ENCODE data around the gene CSTF1. TPM values are rescaled to one million over a fixed set of nuclear protein-coding genes. Genes with fewer than 3 reads are reported as not detected.
"Not testable (repeated sequence)": the region's sequence is repeated elsewhere in the genome, so short reads cannot be mapped to it uniquely, and the experiment has no call there.

Gene CSTF1
- total RNA-seq, 1 donor from 2014 or later, result 20.9 TPM

DNA sequence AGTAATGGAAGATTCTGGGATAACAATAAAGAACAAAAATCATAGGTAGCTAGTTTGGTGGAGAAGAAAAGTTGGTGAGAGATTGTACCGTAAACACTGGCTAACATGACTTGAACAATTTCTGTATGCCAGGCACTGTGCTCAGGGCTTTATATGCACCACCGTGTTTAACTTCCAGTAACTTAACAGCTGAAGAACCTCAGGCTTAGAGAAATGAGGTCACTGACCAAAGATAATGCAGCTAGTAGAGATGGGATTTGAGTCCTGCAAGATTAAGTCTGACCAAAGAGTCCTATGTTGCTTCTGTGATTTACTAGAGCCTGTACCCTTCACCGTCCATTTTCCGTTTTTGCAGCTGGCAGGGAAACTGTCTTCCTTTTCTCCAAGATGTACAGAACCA, 2.7 kb downstream of the CSTF1 start:
- Histone ChIP-seq H3K36me3 (ENCODE audit: control insufficient read depth in 3 of 3, insufficient read depth in 3 of 3, low read length in 3 of 3) (peaks cover 28 to 44% (median 42%) of the 10 kb centered on the region in 3 donors), H3K27me3 (ENCODE audit: control insufficient read depth in 3 of 3, insufficient read depth in 3 of 3, low read length in 3 of 3) (no peaks in the 10 kb centered on the region), H3K27ac (ENCODE audit: low read depth, low read length) (peak overlapping the region; percentile 46), H3K4me3 (ENCODE audit: low read length in 3 of 3) (no peak overlapping the region), H3K9ac (ENCODE audit: low read depth in 1 of 3, low read length in 3 of 3) (no peak overlapping the region), H3K4me1 (ENCODE audit: control insufficient read depth in 3 of 3, insufficient read depth in 3 of 3, low read length in 3 of 3) (peaks cover 22 to 33% (median 27%) of the 10 kb centered on the region in 3 donors), H3K9me3 (ENCODE audit: control insufficient read depth in 3 of 3, low read length in 3 of 3) (no peaks in the 10 kb centered on the region)

GRCh38 chr20:56400001-56400640, 7.7 kb downstream of the CSTF1 start:
- peaks cover 42 to 69% (median 67%) of the 10 kb centered on the region in 3 donors for H3K36me3 ChIP-seq (ENCODE audit: control insufficient read depth in 3 of 3, insufficient read depth in 3 of 3, low read length in 3 of 3)

DNA sequence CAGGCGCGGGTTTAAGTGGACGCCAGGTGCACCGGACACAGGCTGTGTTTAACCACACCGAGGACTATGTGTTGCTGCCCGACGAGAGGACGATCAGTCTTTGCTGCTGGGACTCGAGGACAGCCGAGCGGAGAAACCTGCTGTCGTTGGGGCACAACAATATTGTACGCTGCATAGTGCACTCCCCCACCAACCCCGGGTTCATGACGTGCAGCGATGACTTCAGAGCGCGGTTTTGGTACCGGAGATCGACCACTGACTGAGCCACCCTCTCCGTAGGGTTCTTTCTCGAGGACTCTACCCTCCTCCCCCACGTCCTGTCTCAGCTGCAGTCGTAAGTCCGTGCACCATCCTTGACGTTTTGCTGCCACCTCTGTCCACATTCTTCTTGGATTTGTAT, 11.0 kb downstream of the CSTF1 start:
- no peak overlapping the region for H3K9ac ChIP-seq (ENCODE audit: low read depth in 1 of 3, low read length in 3 of 3)
- no peaks in the 10 kb centered on the region for H3K27me3 ChIP-seq (ENCODE audit: control insufficient read depth in 3 of 3, insufficient read depth in 3 of 3, low read length in 3 of 3)
- no peak overlapping the region for H3K4me3 ChIP-seq (ENCODE audit: low read length in 3 of 3)
- no peaks in the 10 kb centered on the region for H3K9me3 ChIP-seq (ENCODE audit: control insufficient read depth in 3 of 3, low read length in 3 of 3)
- H3K4me1 ChIP-seq (ENCODE audit: control insufficient read depth in 3 of 3, insufficient read depth in 3 of 3, low read length in 3 of 3), result no peaks in the 10 kb centered on the region
- H3K27ac ChIP-seq (ENCODE audit: low read depth, low read length), result no peak overlapping the region
- H3K36me3 ChIP-seq (ENCODE audit: control insufficient read depth in 3 of 3, insufficient read depth in 3 of 3, low read length in 3 of 3), result peaks cover 36 to 64% (median 62%) of the 10 kb centered on the region in 3 donors

More at GRCh38 chr20:56400001-56400640, 7.7 kb downstream of the CSTF1 start:
- no peaks in the 10 kb centered on the region for H3K9me3 ChIP-seq (ENCODE audit: control insufficient read depth in 3 of 3, low read length in 3 of 3)
- peaks cover 4 to 8% (median 5%) of the 10 kb centered on the region in 3 donors for H3K4me1 ChIP-seq (ENCODE audit: control insufficient read depth in 3 of 3, insufficient read depth in 3 of 3, low read length in 3 of 3)
- no peak overlapping the region for H3K4me3 ChIP-seq (ENCODE audit: low read length in 3 of 3)
- no peak overlapping the region for H3K9ac ChIP-seq (ENCODE audit: low read depth in 1 of 3, low read length in 3 of 3)
- H3K27ac ChIP-seq (ENCODE audit: low read depth, low read length), result no peak overlapping the region
- H3K27me3 ChIP-seq (ENCODE audit: control insufficient read depth in 3 of 3, insufficient read depth in 3 of 3, low read length in 3 of 3), result no peaks in the 10 kb centered on the region

DNA sequence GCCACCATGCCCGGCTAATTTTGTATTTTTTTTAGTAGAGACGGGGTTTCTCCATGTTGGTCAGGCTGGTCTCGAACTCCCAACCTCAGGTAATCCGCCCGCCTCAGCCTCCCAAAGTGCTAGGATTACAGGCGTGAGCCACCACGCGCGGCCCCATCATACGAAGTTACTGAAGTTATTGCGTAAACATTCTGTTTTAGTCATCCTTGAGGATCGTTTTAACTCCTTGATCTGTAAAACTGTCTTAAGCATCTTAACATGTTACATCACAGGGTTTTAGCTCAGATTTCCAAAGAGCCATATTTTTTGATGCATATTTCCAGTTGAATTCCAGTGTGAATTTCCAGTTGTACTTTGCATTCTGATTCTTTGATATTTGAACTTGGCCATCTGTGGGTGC, 12.9 kb downstream of the CSTF1 start:
- not testable (repeated sequence) for H3K9ac ChIP-seq (ENCODE audit: low read depth in 1 of 3, low read length in 3 of 3); H3K27me3 ChIP-seq (ENCODE audit: control insufficient read depth in 3 of 3, insufficient read depth in 3 of 3, low read length in 3 of 3); H3K4me1 ChIP-seq (ENCODE audit: control insufficient read depth in 3 of 3, insufficient read depth in 3 of 3, low read length in 3 of 3); H3K27ac ChIP-seq (ENCODE audit: low read depth, low read length); H3K4me3 ChIP-seq (ENCODE audit: low read length in 3 of 3); H3K9me3 ChIP-seq (ENCODE audit: control insufficient read depth in 3 of 3, low read length in 3 of 3)
- peaks cover 30 to 51% (median 46%) of the 10 kb centered on the region in 3 donors for H3K36me3 ChIP-seq (ENCODE audit: control insufficient read depth in 3 of 3, insufficient read depth in 3 of 3, low read length in 3 of 3)

GRCh38 chr20:56406910-56407309, 14.5 kb downstream of the CSTF1 start:
- Histone ChIP-seq H3K9me3 (ENCODE audit: control insufficient read depth in 3 of 3, low read length in 3 of 3) (no peaks in the 10 kb centered on the region), H3K4me1 (ENCODE audit: control insufficient read depth in 3 of 3, insufficient read depth in 3 of 3, low read length in 3 of 3) (peaks cover 3 to 5% (median 5%) of the 10 kb centered on the region in 3 donors), H3K36me3 (ENCODE audit: control insufficient read depth in 3 of 3, insufficient read depth in 3 of 3, low read length in 3 of 3) (peaks cover 26 to 45% (median 39%) of the 10 kb centered on the region in 3 donors), H3K27me3 (ENCODE audit: control insufficient read depth in 3 of 3, insufficient read depth in 3 of 3, low read length in 3 of 3) (no peaks in the 10 kb centered on the region), H3K27ac (ENCODE audit: low read depth, low read length) (no peak overlapping the region), H3K4me3 (ENCODE audit: low read length in 3 of 3) (no peak overlapping the region), H3K9ac (ENCODE audit: low read depth in 1 of 3, low read length in 3 of 3) (no peak overlapping the region)

DNA sequence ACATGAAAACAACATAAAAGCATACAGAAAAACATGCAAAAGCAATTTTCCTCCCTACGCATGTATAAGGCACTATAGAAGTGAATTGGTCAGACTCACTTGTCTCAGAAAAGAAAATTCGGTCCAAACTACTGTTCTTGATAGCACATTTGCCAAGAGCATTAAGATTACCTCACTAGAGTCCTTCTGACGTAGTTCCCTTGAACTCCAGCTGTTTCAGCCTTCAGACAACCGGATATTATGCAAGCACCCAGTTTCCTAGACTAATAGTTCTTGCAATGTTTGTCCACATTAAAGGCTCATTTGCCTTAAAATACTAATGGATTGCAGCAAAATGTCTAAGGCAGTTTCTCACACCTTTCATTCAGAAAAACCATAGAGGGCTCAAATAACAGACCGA, 17.1 kb downstream of the CSTF1 start:
- Histone ChIP-seq H3K9me3 (ENCODE audit: control insufficient read depth in 3 of 3, low read length in 3 of 3) (no peaks in the 10 kb centered on the region), H3K9ac (ENCODE audit: low read depth in 1 of 3, low read length in 3 of 3) (no peak overlapping the region), H3K4me1 (ENCODE audit: control insufficient read depth in 3 of 3, insufficient read depth in 3 of 3, low read length in 3 of 3) (peaks cover 3 to 5% (median 5%) of the 10 kb centered on the region in 3 donors), H3K36me3 (ENCODE audit: control insufficient read depth in 3 of 3, insufficient read depth in 3 of 3, low read length in 3 of 3) (peaks cover 20 to 32% (median 23%) of the 10 kb centered on the region in 3 donors), H3K27me3 (ENCODE audit: control insufficient read depth in 3 of 3, insufficient read depth in 3 of 3, low read length in 3 of 3) (no peaks in the 10 kb centered on the region), H3K27ac (ENCODE audit: low read depth, low read length) (no peak overlapping the region), H3K4me3 (ENCODE audit: low read length in 3 of 3) (no peak overlapping the region)

DNA sequence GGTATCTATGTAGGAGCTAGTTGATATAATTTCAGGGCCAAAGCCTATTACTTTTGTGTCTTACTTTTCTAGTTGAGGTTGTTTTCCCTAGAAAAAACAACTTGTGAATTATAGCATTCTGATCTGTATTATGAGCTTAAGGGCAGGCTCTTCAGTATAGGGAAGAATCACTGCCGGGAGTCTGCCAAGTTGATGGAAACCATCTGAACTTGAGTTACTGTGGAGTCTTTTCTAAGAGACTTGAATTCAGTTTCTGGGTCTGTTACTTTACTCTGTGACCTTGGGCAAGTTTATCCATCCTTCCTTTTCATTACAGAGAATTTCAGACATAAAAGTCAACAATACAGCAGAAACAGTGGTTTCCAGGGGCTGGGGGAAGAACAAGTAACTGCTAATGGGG, 17.5 kb downstream of the CSTF1 start:
- Histone ChIP-seq H3K4me3 (ENCODE audit: low read length in 3 of 3) (no peak overlapping the region), H3K4me1 (ENCODE audit: control insufficient read depth in 3 of 3, insufficient read depth in 3 of 3, low read length in 3 of 3) (peaks cover 3 to 5% (median 5%) of the 10 kb centered on the region in 3 donors), H3K9me3 (ENCODE audit: control insufficient read depth in 3 of 3, low read length in 3 of 3) (no peaks in the 10 kb centered on the region), H3K27ac (ENCODE audit: low read depth, low read length) (no peak overlapping the region), H3K9ac (ENCODE audit: low read depth in 1 of 3, low read length in 3 of 3) (no peak overlapping the region), H3K36me3 (ENCODE audit: control insufficient read depth in 3 of 3, insufficient read depth in 3 of 3, low read length in 3 of 3) (peaks cover 17 to 30% (median 23%) of the 10 kb centered on the region in 3 donors), H3K27me3 (ENCODE audit: control insufficient read depth in 3 of 3, insufficient read depth in 3 of 3, low read length in 3 of 3) (no peaks in the 10 kb centered on the region)

DNA sequence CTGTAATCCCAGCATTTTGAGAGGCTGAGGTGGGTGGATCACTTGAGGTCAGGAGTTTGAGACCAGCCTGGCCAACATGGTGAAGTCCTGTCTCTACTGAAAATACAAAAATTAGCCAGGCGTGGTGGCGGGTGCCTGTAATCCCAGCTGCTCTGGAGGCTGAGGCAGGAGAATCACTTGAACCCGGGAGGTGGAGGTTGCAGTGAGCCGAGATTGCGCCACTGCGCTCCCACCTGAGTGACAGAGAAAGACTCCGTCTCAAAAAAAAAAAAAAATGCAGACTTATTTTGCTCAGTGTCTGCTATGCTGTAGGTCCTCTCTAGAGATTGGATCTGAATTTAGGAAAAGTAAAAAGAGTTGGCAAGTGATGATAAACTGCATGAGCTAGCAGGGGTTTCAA, 18.8 kb downstream of the CSTF1 start:
- H3K4me3 ChIP-seq (ENCODE audit: low read length in 3 of 3); H3K4me1 ChIP-seq (ENCODE audit: control insufficient read depth in 3 of 3, insufficient read depth in 3 of 3, low read length in 3 of 3); H3K9me3 ChIP-seq (ENCODE audit: control insufficient read depth in 3 of 3, low read length in 3 of 3); H3K27ac ChIP-seq (ENCODE audit: low read depth, low read length); H3K27me3 ChIP-seq (ENCODE audit: control insufficient read depth in 3 of 3, insufficient read depth in 3 of 3, low read length in 3 of 3): not testable (repeated sequence)
- peaks cover 10 to 19% (median 18%) of the 10 kb centered on the region in 3 donors for H3K36me3 ChIP-seq (ENCODE audit: control insufficient read depth in 3 of 3, insufficient read depth in 3 of 3, low read length in 3 of 3)
- H3K9ac ChIP-seq (ENCODE audit: low read depth in 1 of 3, low read length in 3 of 3), result peak overlapping the region in 1 of 3 donors; percentile 43

GRCh38 chr20:56411759-56412472, 19.5 kb downstream of the CSTF1 start, which contains the start of gene CASS4:
TSS of gene CASS4 (plus strand) at chr20:56412260. CDS start at chr20:56412459, 199 bp downstream.
- Histone ChIP-seq H3K9ac (ENCODE audit: low read depth in 1 of 3, low read length in 3 of 3) (peak within 1 kb of the TSS in 2 of 3 donors; percentile 25 to 43), H3K4me1 (ENCODE audit: control insufficient read depth in 3 of 3, insufficient read depth in 3 of 3, low read length in 3 of 3) (peaks cover 3 to 5% (median 5%) of the 10 kb centered on the region in 3 donors), H3K27me3 (ENCODE audit: control insufficient read depth in 3 of 3, insufficient read depth in 3 of 3, low read length in 3 of 3) (no peaks in the 10 kb centered on the region), H3K9me3 (ENCODE audit: control insufficient read depth in 3 of 3, low read length in 3 of 3) (no peaks in the 10 kb centered on the region), H3K27ac (ENCODE audit: low read depth, low read length) (peak within 1 kb of the TSS; percentile 28), H3K36me3 (ENCODE audit: control insufficient read depth in 3 of 3, insufficient read depth in 3 of 3, low read length in 3 of 3) (peaks cover 9 to 16% (median 12%) of the 10 kb centered on the region in 3 donors), H3K4me3 (ENCODE audit: low read length in 3 of 3) (peak within 1 kb of the TSS; percentile 18 to 29 (median 28))

- Histone ChIP-seq H3K36me3 (ENCODE audit: control insufficient read depth in 3 of 3, insufficient read depth in 3 of 3, low read length in 3 of 3) (peaks cover 4 to 11% (median 7%) of the 10 kb centered on the region in 3 donors), H3K27me3 (ENCODE audit: control insufficient read depth in 3 of 3, insufficient read depth in 3 of 3, low read length in 3 of 3) (no peaks in the 10 kb centered on the region), H3K27ac (ENCODE audit: low read depth, low read length) (peak overlapping the region; percentile 28), H3K4me3 (ENCODE audit: low read length in 3 of 3) (peak overlapping the region; percentile 18 to 29 (median 28)), H3K4me1 (ENCODE audit: control insufficient read depth in 3 of 3, insufficient read depth in 3 of 3, low read length in 3 of 3) (peaks cover 3 to 5% (median 5%) of the 10 kb centered on the region in 3 donors), H3K9ac (ENCODE audit: low read depth in 1 of 3, low read length in 3 of 3) (peak overlapping the region in 1 of 3 donors; percentile 25), H3K9me3 (ENCODE audit: control insufficient read depth in 3 of 3, low read length in 3 of 3) (no peaks in the 10 kb centered on the region)
Observed at GRCh38 chr20:56412473-56412790, 20.0 kb downstream of the CSTF1 start.
